Measurements from ENCODE around the gene HPS3. TPM values are rescaled to one million over a fixed set of nuclear protein-coding genes. Genes with fewer than 3 reads are reported as not detected.
"Not testable (repeated sequence)": the region's sequence is repeated elsewhere in the genome, so short reads cannot be mapped to it uniquely, and the experiment has no call there.

The HPS3 gene
- total RNA-seq, 1 donor from 2014 or later = 5.3 TPM

DNA sequence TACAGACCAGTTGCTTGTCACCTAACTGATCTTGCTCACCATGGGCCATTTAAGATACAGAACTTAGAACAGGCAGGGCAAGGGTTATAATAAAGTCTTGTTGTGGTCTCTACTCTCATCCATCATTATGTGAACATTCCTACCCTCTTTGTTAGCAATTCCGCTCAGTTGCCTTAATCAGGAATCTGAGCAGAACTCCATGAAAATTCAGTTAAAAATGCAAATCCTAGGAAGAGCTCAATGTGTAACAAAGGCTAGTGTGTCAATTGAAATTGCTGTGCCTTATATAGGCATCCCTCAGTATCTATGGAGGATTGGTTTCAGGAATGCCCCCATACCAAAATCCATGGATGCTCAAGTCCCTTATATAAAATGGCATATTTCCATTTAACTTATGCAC, 47.7 kb downstream of the HPS3 start:
- intact Hi-C loops (cut with DNase I) = no loop called here
- ATAC-seq (no peak), DNase-seq (ENCODE audit: missing footprints) (no peak)

DNA sequence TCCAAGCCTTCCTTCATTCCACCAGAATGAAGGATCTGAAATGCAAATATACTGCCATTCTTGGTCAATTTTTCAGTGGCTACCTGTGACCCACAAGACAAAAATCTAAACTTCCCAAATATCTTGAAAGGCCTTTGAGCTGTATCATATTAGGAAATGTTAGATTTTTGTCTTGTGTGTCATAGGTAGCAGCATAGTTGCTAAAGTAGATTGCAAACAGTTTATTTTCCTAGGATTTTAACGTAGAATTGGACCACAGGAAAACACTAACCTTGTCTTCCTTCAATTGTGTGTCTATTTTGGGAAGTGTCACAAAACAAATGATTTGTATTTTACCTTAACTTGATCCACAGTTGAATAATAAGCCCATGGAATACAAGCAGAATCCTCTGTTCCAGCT, 49.8 kb downstream of the HPS3 start:
- ATAC-seq (no peak), DNase-seq (ENCODE audit: missing footprints) (no peak)
- intact Hi-C loops (cut with DNase I) = no loop called here

- intact Hi-C loops (cut with DNase I) = no loop called here
- ATAC-seq (peak; percentile 97), DNase-seq (ENCODE audit: missing footprints) (peak; percentile 75)
Observed at GRCh38 chr3:149180057-149180573, 50.7 kb downstream of the HPS3 start.

GRCh38 chr3:149181182-149181581, 51.7 kb downstream of the HPS3 start:
- DNase-seq (ENCODE audit: missing footprints) = no peak
- ATAC-seq = no peak
- intact Hi-C loops (cut with DNase I) = no loop called here

GRCh38 chr3:149186219-149186618, 56.8 kb downstream of the HPS3 start:
- no peak for ATAC-seq
- intact Hi-C loops (cut with DNase I) = no loop called here

GRCh38 chr3:149186721-149187120, 57.3 kb downstream of the HPS3 start:
- DNase-seq (ENCODE audit: missing footprints) = no peak
- intact Hi-C loops (cut with DNase I) = no loop called here
- no peak for ATAC-seq

More at GRCh38 chr3:149186219-149186618, 56.8 kb downstream of the HPS3 start:
- no peak for DNase-seq (ENCODE audit: missing footprints)

DNA sequence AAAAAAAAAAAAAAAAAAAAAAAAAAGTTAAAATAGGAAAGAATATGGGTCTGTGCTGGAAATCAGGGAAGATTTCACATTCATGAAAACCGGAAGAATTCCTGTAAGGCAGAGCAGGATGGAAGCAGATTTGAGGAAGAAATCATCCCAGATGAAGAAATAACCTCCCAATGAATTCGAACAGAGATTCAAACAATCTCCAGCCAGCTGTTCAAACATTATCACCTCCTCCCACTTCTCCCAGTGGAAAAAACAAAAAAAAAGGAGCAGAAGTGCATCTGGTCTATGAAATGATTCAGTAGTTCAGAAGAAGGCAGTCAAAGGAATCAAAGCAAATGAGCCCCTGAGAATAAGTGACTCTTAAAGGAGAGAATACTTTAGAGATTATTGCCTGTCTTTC, 59.1 kb downstream of the HPS3 start:
- ATAC-seq (peak; percentile 46), DNase-seq (ENCODE audit: missing footprints) (no peak)
- intact Hi-C loops (cut with DNase I) = no loop called here

DNA sequence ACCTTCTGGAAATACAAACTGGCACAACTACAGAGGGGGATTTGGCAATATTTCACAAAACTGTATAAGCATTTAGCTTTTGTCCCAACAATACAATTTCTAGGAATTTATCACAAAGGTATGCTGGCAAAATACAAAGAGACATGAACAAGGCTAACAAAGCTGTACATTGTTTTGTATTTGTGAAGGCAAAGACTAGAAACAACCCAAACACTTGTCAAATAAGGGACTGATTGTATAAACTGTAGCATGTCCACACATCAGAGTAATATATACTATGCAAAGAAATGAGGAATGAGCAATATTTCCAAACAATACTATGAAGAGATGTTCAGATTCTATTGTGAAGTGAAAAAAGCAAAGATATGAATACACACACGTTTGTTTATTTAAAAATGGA, 65.8 kb downstream of the HPS3 start:
- DNase-seq (ENCODE audit: missing footprints) = no peak
- intact Hi-C loops (cut with DNase I) = no loop called here
- ATAC-seq = no peak

GRCh38 chr3:149196805-149197592, 67.6 kb downstream of the HPS3 start:
- ATAC-seq; intact Hi-C loops (cut with DNase I); DNase-seq (ENCODE audit: missing footprints): not testable (repeated sequence)

GRCh38 chr3:149197669-149198068, 68.2 kb downstream of the HPS3 start:
- intact Hi-C loops (cut with DNase I) = no loop called here
- ATAC-seq = no peak
- no peak for DNase-seq (ENCODE audit: missing footprints)

GRCh38 chr3:149198611-149199010, 69.2 kb downstream of the HPS3 start:
- DNase-seq (ENCODE audit: missing footprints) (no peak), ATAC-seq (no peak)
- intact Hi-C loops (cut with DNase I) = no loop called here

DNA sequence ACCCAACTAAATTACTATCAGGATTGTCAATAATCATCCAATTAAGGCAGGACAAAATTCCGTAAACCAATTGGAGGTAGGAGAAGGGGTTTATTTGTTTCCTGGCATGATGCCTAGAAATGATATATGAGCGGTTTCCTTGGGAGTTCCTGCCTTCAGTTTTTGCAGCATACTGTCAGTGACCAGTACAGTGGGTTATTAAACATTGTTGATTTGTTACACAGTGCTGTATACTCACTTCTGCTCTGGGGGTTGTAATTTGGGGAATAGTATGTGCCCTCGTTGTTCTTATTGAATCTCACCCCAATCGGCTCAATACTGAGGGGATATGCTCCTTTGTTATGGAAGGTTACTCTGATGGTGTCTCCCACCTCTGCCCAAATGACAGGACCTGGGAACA, 70.0 kb downstream of the HPS3 start:
- intact Hi-C loops (cut with DNase I) = no loop called here
- ATAC-seq (no peak), DNase-seq (ENCODE audit: missing footprints) (no peak)

- ATAC-seq (peak; percentile 31), DNase-seq (ENCODE audit: missing footprints) (no peak)
- intact Hi-C loops (cut with DNase I) = no loop called here
Observed at GRCh38 chr3:149203758-149204157, 74.3 kb downstream of the HPS3 start.

GRCh38 chr3:149204390-149204991, 75.1 kb downstream of the HPS3 start:
- DNase-seq (ENCODE audit: missing footprints) (no peak), ATAC-seq (no peak)
- intact Hi-C loops (cut with DNase I) = no loop called here

DNA sequence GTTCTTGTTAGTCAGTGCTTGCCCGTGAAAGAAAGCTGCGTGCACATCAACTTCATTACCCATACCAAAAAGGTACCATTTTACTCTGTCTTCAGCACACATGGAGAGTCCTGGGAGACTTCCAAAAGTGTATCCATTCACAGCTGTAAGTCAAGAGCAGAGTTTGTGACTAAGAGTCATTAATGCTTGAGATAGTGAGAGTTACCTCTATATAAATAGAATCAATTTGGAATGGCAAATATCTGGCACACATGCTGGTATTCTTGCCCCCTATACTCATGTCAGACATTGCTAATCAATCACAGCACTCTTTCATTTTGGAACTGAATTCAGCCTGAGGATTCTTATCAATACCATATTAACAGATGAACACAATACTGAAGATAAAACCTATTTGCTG, 78.0 kb downstream of the HPS3 start:
- ATAC-seq (no peak), DNase-seq (ENCODE audit: missing footprints) (no peak)
- intact Hi-C loops (cut with DNase I) = no loop called here

DNA sequence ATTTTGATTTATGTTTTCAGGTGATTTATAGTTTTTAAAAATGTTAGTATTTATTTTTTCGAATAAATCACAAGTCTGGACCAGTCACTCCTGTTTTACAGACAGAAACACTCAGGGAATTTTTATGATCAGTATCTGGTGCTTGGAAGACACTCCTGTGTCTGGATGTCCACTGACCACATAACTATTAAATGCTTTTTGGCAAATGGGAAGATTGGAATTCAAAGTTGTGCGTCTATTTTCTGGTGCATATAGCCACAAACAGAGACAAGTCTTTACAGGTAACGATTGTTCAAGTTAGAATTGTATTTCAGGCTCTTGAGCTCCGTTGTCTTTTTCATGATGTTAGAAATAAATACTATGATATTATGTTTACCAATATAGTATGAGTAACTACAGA, 80.0 kb downstream of the HPS3 start:
- ATAC-seq (no peak), DNase-seq (ENCODE audit: missing footprints) (no peak)
- intact Hi-C loops (cut with DNase I) = no loop called here

GRCh38 chr3:149212386-149212785, 82.9 kb downstream of the HPS3 start:
- no peak for ATAC-seq
- intact Hi-C loops (cut with DNase I) = no loop called here
- no peak for DNase-seq (ENCODE audit: missing footprints)

DNA sequence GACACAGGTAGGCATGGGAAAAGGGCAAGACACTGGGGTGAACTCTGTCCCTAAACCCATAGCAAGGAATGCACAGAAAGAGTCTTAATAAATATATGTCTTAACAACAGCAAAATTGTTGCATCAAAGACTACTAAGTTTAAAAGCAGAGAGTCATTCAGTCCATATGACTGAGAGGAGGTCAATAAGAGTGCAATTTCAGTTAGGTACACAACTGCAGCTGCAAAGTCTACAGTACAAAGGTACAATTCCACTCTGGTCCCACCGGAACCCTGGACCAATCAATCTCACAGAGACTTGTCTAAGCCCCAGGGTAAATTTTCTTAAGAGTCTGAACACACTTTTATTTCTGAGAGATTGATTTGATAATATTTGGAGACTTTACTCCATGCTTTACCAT, 85.3 kb downstream of the HPS3 start:
- ATAC-seq (no peak), DNase-seq (ENCODE audit: missing footprints) (no peak)
- intact Hi-C loops (cut with DNase I) = no loop called here

DNA sequence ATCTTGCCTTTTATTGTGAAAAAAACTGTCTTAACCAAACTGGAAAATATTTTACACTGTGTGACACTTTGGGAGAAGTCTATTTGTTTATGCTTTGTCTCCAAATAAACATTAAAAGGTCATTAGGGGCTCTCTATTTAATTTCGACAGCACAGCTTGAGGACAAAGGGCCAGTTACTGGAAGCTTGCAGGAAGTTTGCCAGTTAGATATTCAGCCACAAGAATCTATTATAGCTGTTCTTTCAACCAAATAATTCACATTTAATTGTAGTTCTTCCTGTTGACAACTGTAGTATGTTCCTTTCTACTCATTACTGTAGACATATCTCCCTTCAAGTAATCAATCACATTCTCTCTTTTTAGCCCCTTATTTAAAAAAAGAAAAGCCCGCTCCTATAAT, 86.1 kb downstream of the HPS3 start:
- intact Hi-C loops (cut with DNase I) = no loop called here
- DNase-seq (ENCODE audit: missing footprints) (no peak), ATAC-seq (no peak)

DNA sequence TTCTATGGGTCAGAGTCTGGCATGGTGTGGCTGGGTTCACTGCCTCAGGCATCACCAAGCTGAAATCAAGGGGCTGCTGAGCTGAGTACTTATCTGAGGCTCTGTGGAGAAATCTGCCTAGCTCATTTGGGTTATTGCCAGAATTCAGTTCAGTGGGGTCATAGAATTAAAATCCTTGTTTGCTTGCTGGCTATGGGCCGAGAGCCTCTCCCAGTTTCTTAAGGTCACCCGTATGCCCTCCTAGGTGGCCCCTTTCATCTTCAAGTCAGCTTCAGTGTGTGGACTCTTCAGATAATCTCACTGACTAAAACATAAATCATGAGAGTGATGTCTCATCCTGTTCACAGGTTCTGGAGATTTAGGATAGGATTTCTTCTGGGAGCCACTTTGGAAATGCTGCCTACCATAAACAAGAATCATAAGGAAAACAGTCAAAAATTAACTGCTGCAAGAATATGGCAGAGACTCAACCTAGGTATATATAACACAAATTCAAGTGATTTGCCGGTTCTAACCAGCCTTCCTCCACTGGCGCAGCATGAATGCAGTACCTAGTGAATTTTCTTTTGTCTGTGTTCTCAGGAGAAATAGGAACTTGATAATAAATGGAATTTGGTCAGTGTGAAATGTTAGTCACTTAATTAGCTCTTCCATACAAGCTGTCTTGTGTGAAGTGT, 86.9 kb downstream of the HPS3 start:
- intact Hi-C loops (cut with DNase I) = no loop called here
- DNase-seq (ENCODE audit: missing footprints) (no peak), ATAC-seq (no peak)

Measured in Right ventricle myocardium inferior (tissue), 1 donor.